ENCODE measurements around the gene FDXACB1. TPM values are rescaled to one million over a fixed set of nuclear protein-coding genes. Genes with fewer than 3 reads are reported as not detected.

FDXACB1 gene
- total RNA-seq, 1 experiment from 2014 or later, result 2.8 TPM

- TF ChIP-seq CTCF (conservative IDR thresholded peaks at IDR 0.05), result no peak
- no peak overlapping the region for H2AFZ ChIP-seq (ENCODE audit: low read length)
Measured at GRCh38 chr11:111871693-111872161, 7.2 kb downstream of the FDXACB1 start.

More at GRCh38 chr11:111871693-111872161, 7.2 kb downstream of the FDXACB1 start:
- Histone ChIP-seq H4K91ac (ENCODE audit: insufficient read length, low read depth, low read length) (no peak overlapping the region), H3K27ac (ENCODE audit: insufficient read length, low read depth, low read length) (no peak overlapping the region), H3K14ac (ENCODE audit: insufficient read depth, low read length) (no peak overlapping the region), H3K4me1 (ENCODE audit: insufficient read depth, low read length) (no peaks in the 10 kb centered on the region), H4K8ac (replicated peaks; ENCODE audit: insufficient read length, low read depth, low read length) (no peak overlapping the region), H3T11ph (ENCODE audit: low read length) (no peak overlapping the region), H2BK12ac (ENCODE audit: insufficient read length, low read depth, low read length) (no peak overlapping the region), H3K4me2 (ENCODE audit: insufficient read depth, insufficient read length, low read length) (peak overlapping the region; percentile 93), H3K18ac (ENCODE audit: insufficient read length, low read depth, low read length) (no peak overlapping the region), H4K20me1 (ENCODE audit: control insufficient read depth, insufficient read depth, insufficient read length) (no peaks in the 10 kb centered on the region), H3K56ac (ENCODE audit: insufficient read length, low read depth, low read length) (no peak overlapping the region), H2BK5ac (ENCODE audit: insufficient read length, low read length) (no peak overlapping the region), H3K79me2 (ENCODE audit: insufficient read depth, low read length) (no peaks in the 10 kb centered on the region), H3K23ac (ENCODE audit: insufficient read length, low read depth, low read length) (no peak overlapping the region), H2BK15ac (ENCODE audit: low read depth, low read length) (no peak overlapping the region), H2AK5ac (ENCODE audit: insufficient read length, low read length) (no peak overlapping the region), H3K27me3 (ENCODE audit: insufficient read depth, low read length) (no peaks in the 10 kb centered on the region), H3K79me1 (ENCODE audit: insufficient read depth, low read depth, low read length, poor library complexity, severe bottlenecking) (no peaks in the 10 kb centered on the region), H3K9me3 (ENCODE audit: control insufficient read depth, low read depth, low read length) (no peaks in the 10 kb centered on the region), H3K9ac (ENCODE audit: extremely low read depth, insufficient read length, low read length) (peak overlapping the region; percentile 50), H3K23me2 (ENCODE audit: insufficient read length, low read depth, low read length, poor library complexity, severe bottlenecking) (peaks cover 3% of the 10 kb centered on the region), H2BK20ac (ENCODE audit: low read depth, low read length, poor library complexity, severe bottlenecking) (no peak overlapping the region), H3K4ac (ENCODE audit: low read depth, low read length) (no peak overlapping the region), H4K5ac (ENCODE audit: insufficient read length, low read depth, low read length) (no peak overlapping the region), H2BK120ac (ENCODE audit: low read depth, low read length, poor library complexity, severe bottlenecking) (no peak overlapping the region)
- Mint-ChIP-seq H3K4me1 (peaks cover 13% of the 10 kb centered on the region in 2 experiments), H3K27me3 (ENCODE audit: low read depth) (no peaks in the 10 kb centered on the region), H3K4me3 (peak overlapping the region; percentile 92 to 95), H3K27ac (peak overlapping the region in 1 of 3 experiments; percentile 48; a peak in 1 of 7 replicates), H3K36me3 (ENCODE audit: insufficient read depth in 1 of 3, low read depth in 3 of 3) (peaks cover 0 to 20% (median 19%) of the 10 kb centered on the region in 3 experiments; a peak in 5 of 7 replicates), H3K9me3 (no peaks in the 10 kb centered on the region)
- no CpG with 5 or more reads among the region's 5 CpGs for WGBS (ENCODE audit: extremely low coverage, insufficient read length, low lambda C conversion rate)
- no peak for DNase-seq
